ENCODE measurements around the gene ILF3.

- TF ChIP-seq EZH2 (IDR thresholded peaks at IDR 0.05; ENCODE audit: low read depth) (no peak), CTCF (conservative IDR thresholded peaks at IDR 0.05) (no peak)
Measured at GRCh38 chr19:10634430-10634829, 19.7 kb upstream of the ILF3 start.

Measured in PC-9 (cell line).